ENCODE results near the gene PRR12. TPM values are rescaled to one million over a fixed set of nuclear protein-coding genes. Genes with fewer than 3 reads are reported as not detected.

Gene PRR12
- total and polyA plus RNA-seq, 9 of the 15 experiments (the other 6 are each of a cell fraction or from before 2014, with no cell fraction given) = 0.01 to 21.1 (median 0.98) TPM

DNA sequence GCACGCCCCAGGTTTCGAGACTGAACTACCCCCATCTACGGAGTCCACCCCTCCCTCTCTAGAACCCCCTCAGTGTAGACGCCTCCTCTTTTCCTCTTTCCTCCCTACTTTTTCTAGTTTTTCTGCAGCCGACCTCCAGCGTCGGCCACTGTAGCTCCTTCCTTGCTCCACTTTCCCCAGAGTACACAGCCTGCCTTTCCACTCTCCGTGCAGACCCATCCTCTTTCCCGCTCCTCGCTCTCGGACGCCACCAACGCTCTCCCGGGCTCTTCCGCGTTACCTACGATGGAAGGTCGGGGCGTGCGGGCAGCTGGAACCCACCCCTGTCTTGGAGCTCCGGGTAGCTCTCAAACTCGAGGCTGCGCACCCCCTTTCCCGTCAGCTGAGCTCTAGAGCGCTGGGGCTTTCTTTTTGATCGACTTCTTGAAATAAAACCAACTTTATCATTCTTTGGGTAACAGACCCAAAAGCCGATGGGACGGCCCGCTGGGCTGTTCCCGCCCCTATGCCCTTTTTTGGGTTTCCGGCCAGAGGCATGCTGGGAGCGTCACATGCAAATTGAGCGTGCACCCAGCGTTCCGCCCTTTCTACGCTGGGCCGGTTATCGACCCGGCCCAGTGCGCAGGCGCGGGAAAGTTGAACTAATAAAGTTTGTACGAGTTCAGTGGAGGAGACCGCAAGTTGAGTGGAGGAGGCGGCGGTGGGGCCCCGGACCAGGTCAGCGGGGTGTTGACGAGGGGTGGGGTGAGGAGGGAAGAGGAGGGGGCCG is 74.6 kb downstream of the PRR12 start, which contains the start of the genes BCL2L12 and IRF3:
Gene BCL2L12 (plus strand): TSS at position 583 of the 769 bp plus-strand sequence. CDS start 760 bp downstream, outside the sequence.
Gene IRF3 (minus strand): TSS at position 507 of the 769 bp plus-strand sequence. CDS start 1,019 bp downstream, outside the sequence.
- Histone ChIP-seq H3K27me3 (ENCODE audit: control insufficient read depth in 2 of 2, insufficient read depth in 2 of 2, low read length in 2 of 2) (no peaks in the 10 kb centered on the region), H3K9me3 (replicated peaks; ENCODE audit: control insufficient read depth, insufficient read depth, low read depth, low read length) (no peaks in the 10 kb centered on the region), H3K4me1 (replicated peaks in 1 of 2; ENCODE audit: control insufficient read depth in 2 of 2, insufficient read depth in 2 of 2, low read length in 2 of 2) (peaks cover 7 to 33% of the 10 kb centered on the region in 2 experiments; a peak in 4 of 5 replicates), H3K4me2 (ENCODE audit: insufficient read depth, low read length) (peak within 1 kb of the TSS; percentile 99), H3K9ac (ENCODE audit: insufficient read depth in 1 of 2, low read depth in 2 of 2, low read length in 2 of 2) (peak within 1 kb of the TSS; percentile 95 to 98), H3K79me2 (ENCODE audit: control insufficient read depth, insufficient read depth, low read length) (peaks cover 58% of the 10 kb centered on the region), H4K20me1 (replicated peaks; ENCODE audit: control insufficient read depth, insufficient read depth, low read length) (peaks cover 6% of the 10 kb centered on the region; the same call in 1 of the 2 replicates), H3K36me3 (ENCODE audit: control insufficient read depth, insufficient read depth, low read length) (peaks cover 59% of the 10 kb centered on the region), H2AFZ (ENCODE audit: low read depth, low read length) (peak within 1 kb of the TSS; percentile 95), H3K9me1 (ENCODE audit: control insufficient read depth, insufficient read depth, low read length) (no peaks in the 10 kb centered on the region), H3K4me3 (peak within 1 kb of the TSS; percentile 81), H3K27ac (ENCODE audit: extremely low read depth, low read depth, low read length) (peak within 1 kb of the TSS; percentile 91)
- under 1% methylated on average over 45 of the region's 50 CpGs for WGBS (ENCODE audit: insufficient coverage, low coverage, missing lambda C conversion rate)
- intact Hi-C loops (cut with micrococcal nuclease) (loop anchor here (2.0 kb wide), 1 partner anchor 75 kb away; the partner anchor contains the start of gene PRR12), in situ Hi-C loops (cut with MboI) (no loop called here)
- ChIA-PET CTCF (ENCODE audit: low intra/inter-chr PET ratio) (no interaction called here), POLR2A (interaction anchor here (0.8 to 6.1 kb wide), 5 partner anchors 10 to 119 kb away, joined by 3 to 35 read pairs (median 6); partner anchors contain the start of gene PRMT1)
- BruUV-seq (replicated peaks) = TSS peak; percentile 73
- FAIRE-seq (peak; percentile 97), DNase-seq (ENCODE audit: extremely low read depth in 1 of 4, low spot score in 3 of 4) (peak; percentile 85 to 99 (median 91)), ATAC-seq (peak; percentile 92)
- TF ChIP-seq, protein P1, sequence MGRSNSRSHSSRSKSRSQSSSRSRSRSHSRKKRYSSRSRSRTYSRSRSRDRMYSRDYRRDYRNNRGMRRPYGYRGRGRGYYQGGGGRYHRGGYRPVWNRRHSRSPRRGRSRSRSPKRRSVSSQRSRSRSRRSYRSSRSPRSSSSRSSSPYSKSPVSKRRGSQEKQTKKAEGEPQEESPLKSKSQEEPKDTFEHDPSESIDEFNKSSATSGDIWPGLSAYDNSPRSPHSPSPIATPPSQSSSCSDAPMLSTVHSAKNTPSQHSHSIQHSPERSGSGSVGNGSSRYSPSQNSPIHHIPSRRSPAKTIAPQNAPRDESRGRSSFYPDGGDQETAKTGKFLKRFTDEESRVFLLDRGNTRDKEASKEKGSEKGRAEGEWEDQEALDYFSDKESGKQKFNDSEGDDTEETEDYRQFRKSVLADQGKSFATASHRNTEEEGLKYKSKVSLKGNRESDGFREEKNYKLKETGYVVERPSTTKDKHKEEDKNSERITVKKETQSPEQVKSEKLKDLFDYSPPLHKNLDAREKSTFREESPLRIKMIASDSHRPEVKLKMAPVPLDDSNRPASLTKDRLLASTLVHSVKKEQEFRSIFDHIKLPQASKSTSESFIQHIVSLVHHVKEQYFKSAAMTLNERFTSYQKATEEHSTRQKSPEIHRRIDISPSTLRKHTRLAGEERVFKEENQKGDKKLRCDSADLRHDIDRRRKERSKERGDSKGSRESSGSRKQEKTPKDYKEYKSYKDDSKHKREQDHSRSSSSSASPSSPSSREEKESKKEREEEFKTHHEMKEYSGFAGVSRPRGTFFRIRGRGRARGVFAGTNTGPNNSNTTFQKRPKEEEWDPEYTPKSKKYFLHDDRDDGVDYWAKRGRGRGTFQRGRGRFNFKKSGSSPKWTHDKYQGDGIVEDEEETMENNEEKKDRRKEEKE (IDR thresholded peaks at IDR 0.05; ENCODE audit: borderline replicate concordance in 1 of 2, control insufficient read depth in 1 of 2, low read depth in 2 of 2, low read length in 1 of 2) = 0 out of 4 replicates have a peak, but pooled peaks of 1 of the 2 experiments have one; percentile 33
- TF ChIP-seq, protein P2, sequence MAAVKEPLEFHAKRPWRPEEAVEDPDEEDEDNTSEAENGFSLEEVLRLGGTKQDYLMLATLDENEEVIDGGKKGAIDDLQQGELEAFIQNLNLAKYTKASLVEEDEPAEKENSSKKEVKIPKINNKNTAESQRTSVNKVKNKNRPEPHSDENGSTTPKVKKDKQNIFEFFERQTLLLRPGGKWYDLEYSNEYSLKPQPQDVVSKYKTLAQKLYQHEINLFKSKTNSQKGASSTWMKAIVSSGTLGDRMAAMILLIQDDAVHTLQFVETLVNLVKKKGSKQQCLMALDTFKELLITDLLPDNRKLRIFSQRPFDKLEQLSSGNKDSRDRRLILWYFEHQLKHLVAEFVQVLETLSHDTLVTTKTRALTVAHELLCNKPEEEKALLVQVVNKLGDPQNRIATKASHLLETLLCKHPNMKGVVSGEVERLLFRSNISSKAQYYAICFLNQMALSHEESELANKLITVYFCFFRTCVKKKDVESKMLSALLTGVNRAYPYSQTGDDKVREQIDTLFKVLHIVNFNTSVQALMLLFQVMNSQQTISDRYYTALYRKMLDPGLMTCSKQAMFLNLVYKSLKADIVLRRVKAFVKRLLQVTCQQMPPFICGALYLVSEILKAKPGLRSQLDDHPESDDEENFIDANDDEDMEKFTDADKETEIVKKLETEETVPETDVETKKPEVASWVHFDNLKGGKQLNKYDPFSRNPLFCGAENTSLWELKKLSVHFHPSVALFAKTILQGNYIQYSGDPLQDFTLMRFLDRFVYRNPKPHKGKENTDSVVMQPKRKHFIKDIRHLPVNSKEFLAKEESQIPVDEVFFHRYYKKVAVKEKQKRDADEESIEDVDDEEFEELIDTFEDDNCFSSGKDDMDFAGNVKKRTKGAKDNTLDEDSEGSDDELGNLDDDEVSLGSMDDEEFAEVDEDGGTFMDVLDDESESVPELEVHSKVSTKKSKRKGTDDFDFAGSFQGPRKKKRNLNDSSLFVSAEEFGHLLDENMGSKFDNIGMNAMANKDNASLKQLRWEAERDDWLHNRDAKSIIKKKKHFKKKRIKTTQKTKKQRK (IDR thresholded peaks at IDR 0.05; ENCODE audit: borderline replicate concordance, low read depth, low read length) = no peak
- TF ChIP-seq MTA3 (IDR thresholded peaks at IDR 0.05; ENCODE audit: borderline replicate concordance) (no peak), GTF2F1 (IDR thresholded peaks at IDR 0.05; ENCODE audit: low read depth, low read length) (no peak), ARID1B (IDR thresholded peaks at IDR 0.05) (peak; percentile 28; the same call in 1 of the 2 replicates), ELF4 (CRISPR knock-in tag; IDR thresholded peaks at IDR 0.05) (peak; percentile 58), HDAC8 (tag; IDR thresholded peaks at IDR 0.05) (no peak), L3MBTL2 (IDR thresholded peaks at IDR 0.05) (no peak)
- TF ChIP-seq, protein P3, sequence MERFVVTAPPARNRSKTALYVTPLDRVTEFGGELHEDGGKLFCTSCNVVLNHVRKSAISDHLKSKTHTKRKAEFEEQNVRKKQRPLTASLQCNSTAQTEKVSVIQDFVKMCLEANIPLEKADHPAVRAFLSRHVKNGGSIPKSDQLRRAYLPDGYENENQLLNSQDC (CRISPR knock-in tag; IDR thresholded peaks at IDR 0.05) = no peak
- TF ChIP-seq, protein P4, sequence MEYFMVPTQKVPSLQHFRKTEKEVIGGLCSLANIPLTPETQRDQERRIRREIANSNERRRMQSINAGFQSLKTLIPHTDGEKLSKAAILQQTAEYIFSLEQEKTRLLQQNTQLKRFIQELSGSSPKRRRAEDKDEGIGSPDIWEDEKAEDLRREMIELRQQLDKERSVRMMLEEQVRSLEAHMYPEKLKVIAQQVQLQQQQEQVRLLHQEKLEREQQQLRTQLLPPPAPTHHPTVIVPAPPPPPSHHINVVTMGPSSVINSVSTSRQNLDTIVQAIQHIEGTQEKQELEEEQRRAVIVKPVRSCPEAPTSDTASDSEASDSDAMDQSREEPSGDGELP (CRISPR knock-in tag; IDR thresholded peaks at IDR 0.05; ENCODE audit: borderline replicate concordance) = peak; percentile 89

Measured in K562 (cell line).